GM23338 (cell line): ENCODE measurements around the gene SMAP2. TPM values are rescaled to one million over a fixed set of nuclear protein-coding genes. Genes with fewer than 3 reads are reported as not detected.

Experiments
- ATAC-seq: fragments of 200-7000 bp; cut with Tn5 transposase; 3 replicates; pipeline ENCODE4 v1.9.1; 2020
- DNase-seq: peaks from one replicate; pipeline ENCODE4 v3.0.0-alpha.2; 2015; ENCODE audit warnings: low spot score
- H2AFZ ChIP-seq: fragments of 200-600 bp; sonication (generic); 2 replicates; pipeline ENCODE4 v1.8.0; 2016; ENCODE audit warnings: antibody characterized with exemption, mild to moderate bottlenecking, moderate library complexity
- H3F3A ChIP-seq: fragments of 200-600 bp; sonication (generic); replicated peaks from 2 replicates; pipeline ENCODE4 v1.8.0; 2017; ENCODE audit warnings: antibody characterized with exemption, mixed run types, low read depth
- H3K27ac ChIP-seq: fragments of 200-600 bp; sonication (generic); 2 replicates; pipeline ENCODE4 v1.6.1; 2016; ENCODE audit warnings: low read depth
- H3K27me3 ChIP-seq: fragments of 200-600 bp; sonication (generic); 2 replicates; pipeline ENCODE4 v1.8.0; 2016; ENCODE audit warnings: mild to moderate bottlenecking, mixed run types, moderate library complexity; ENCODE audit not compliant: insufficient read depth
- H3K36me3 ChIP-seq: fragments of 200-600 bp; sonication (generic); 2 replicates; pipeline ENCODE4 v1.8.0; 2016; ENCODE audit warnings: mild to moderate bottlenecking; ENCODE audit not compliant: insufficient read depth
- H3K4me1 ChIP-seq: fragments of 200-600 bp; sonication (generic); 2 replicates; pipeline ENCODE4 v1.8.0; 2016; ENCODE audit warnings: mild to moderate bottlenecking, moderate library complexity; ENCODE audit not compliant: insufficient read depth
- H3K4me2 ChIP-seq: fragments of 200-600 bp; sonication (generic); 2 replicates; pipeline ENCODE4 v1.7.1; 2017; ENCODE audit warnings: mixed run types
- H3K4me3 ChIP-seq: fragments of 200-600 bp; sonication (generic); 2 replicates; pipeline ENCODE4 v1.6.1; 2016; ENCODE audit warnings: mixed run types
- H3K79me2 ChIP-seq: fragments of 200-600 bp; sonication (generic); replicated peaks from 2 replicates; pipeline ENCODE4 v1.8.0; 2017; ENCODE audit warnings: mild to moderate bottlenecking; ENCODE audit not compliant: insufficient read depth
- H3K9me2 ChIP-seq: fragments of 200-600 bp; sonication (generic); 2 replicates; pipeline ENCODE4 v1.8.0; 2017; ENCODE audit not compliant: insufficient read depth
- H4K20me1 ChIP-seq: fragments of 200-600 bp; sonication (generic); replicated peaks from 2 replicates; pipeline ENCODE4 v1.8.0; 2017; ENCODE audit warnings: mild to moderate bottlenecking; ENCODE audit not compliant: insufficient read depth
- H3K27ac Mint-ChIP-seq: 2 replicates; pipeline ENCODE4 v1.8.0; 2020; ENCODE audit warnings: inconsistent platforms, mild to moderate bottlenecking, moderate library complexity, mixed read lengths
- H3K27me3 Mint-ChIP-seq: 3 replicates; pipeline ENCODE4 v1.8.0; 2022; ENCODE audit warnings: low read depth, mild to moderate bottlenecking, moderate library complexity, mixed read lengths, inconsistent platforms; ENCODE audit not compliant: insufficient read depth, poor library complexity
- H3K36me3 Mint-ChIP-seq: 3 replicates; pipeline ENCODE4 v1.8.0; 2021; ENCODE audit warnings: low read depth, mild to moderate bottlenecking, inconsistent platforms, moderate library complexity, mixed read lengths
- H3K4me1 Mint-ChIP-seq: 3 replicates; pipeline ENCODE4 v1.8.0; 2020; ENCODE audit warnings: mild to moderate bottlenecking, inconsistent platforms, mixed read lengths
- H3K4me3 Mint-ChIP-seq: 3 replicates; pipeline ENCODE4 v1.8.0; 2021; ENCODE audit warnings: moderate library complexity, mild to moderate bottlenecking, inconsistent platforms, mixed read lengths
- H3K9me3 Mint-ChIP-seq: 3 replicates; pipeline ENCODE4 v1.8.0; 2020; ENCODE audit warnings: moderate library complexity, mild to moderate bottlenecking, inconsistent platforms, mixed read lengths
- CREB1 ChIP-seq: fragments of 250-450 bp; sonication (Bioruptor Pico); IDR thresholded peaks from 2 replicates; pipeline ENCODE4 v1.5.0; 2020; ENCODE audit warnings: low read depth, mild to moderate bottlenecking, moderate library complexity
- EZH2 ChIP-seq: fragments of 200-600 bp; sonication (generic); IDR thresholded peaks from one replicate; pipeline ENCODE4 v1.8.0; 2017; ENCODE audit warnings: antibody characterized with exemption, mild to moderate bottlenecking, low read depth; ENCODE audit not compliant: unreplicated experiment
- EZH2phosphoT487 ChIP-seq: fragments of 200-600 bp; sonication (generic); IDR thresholded peaks from one replicate; pipeline ENCODE4 v1.8.1; 2018; ENCODE audit warnings: antibody characterized with exemption; ENCODE audit not compliant: unreplicated experiment
- NANOG ChIP-seq: IDR thresholded peaks from 2 replicates; pipeline ENCODE4 v1.6.1; 2016; ENCODE audit warnings: antibody characterized with exemption, borderline replicate concordance
- POLR2AphosphoS5 ChIP-seq: IDR thresholded peaks from 2 replicates; pipeline ENCODE4 v1.6.1; 2016; ENCODE audit warnings: antibody characterized with exemption, low read depth
- ZNF114 ChIP-seq: fragments of 250-450 bp; sonication (Bioruptor Pico); IDR thresholded peaks from 2 replicates; pipeline ENCODE4 v1.5.0; 2020; ENCODE audit warnings: mild to moderate bottlenecking, moderate library complexity
- ZNF331 ChIP-seq: fragments of 250-450 bp; sonication (Bioruptor Pico); IDR thresholded peaks from 2 replicates; pipeline ENCODE4 v1.5.0; 2020; ENCODE audit warnings: low read depth, mild to moderate bottlenecking, moderate library complexity
- polyA plus RNA-seq: library from polyadenylated mRNA; unstranded; fragments of >200 nt; fragmentation: Nextera tagmentation; extraction: Ambion mirVana; gene quantifications from 2 replicates; pipeline ENCODE4 v1.2.1, GENCODE V29; 2016
- total RNA-seq: library from RNA; depleted of rRNA; stranded (reverse); fragments of >200 nt; shearing (Covaris generic); gene quantifications from 2 replicates; pipeline ENCODE4 v1.2.3, GENCODE V29; 2014
- TF ChIP-seq, protein P1 (sequence below): fragments of 250-450 bp; sonication (Bioruptor Pico); IDR thresholded peaks from 2 replicates; pipeline ENCODE4 v1.5.0; 2020; ENCODE audit warnings: mild to moderate bottlenecking, moderate library complexity

The SMAP2 gene
- total and polyA plus RNA-seq, 2 experiments from 2014 or later, result 2.9 to 4.8 TPM

DNA sequence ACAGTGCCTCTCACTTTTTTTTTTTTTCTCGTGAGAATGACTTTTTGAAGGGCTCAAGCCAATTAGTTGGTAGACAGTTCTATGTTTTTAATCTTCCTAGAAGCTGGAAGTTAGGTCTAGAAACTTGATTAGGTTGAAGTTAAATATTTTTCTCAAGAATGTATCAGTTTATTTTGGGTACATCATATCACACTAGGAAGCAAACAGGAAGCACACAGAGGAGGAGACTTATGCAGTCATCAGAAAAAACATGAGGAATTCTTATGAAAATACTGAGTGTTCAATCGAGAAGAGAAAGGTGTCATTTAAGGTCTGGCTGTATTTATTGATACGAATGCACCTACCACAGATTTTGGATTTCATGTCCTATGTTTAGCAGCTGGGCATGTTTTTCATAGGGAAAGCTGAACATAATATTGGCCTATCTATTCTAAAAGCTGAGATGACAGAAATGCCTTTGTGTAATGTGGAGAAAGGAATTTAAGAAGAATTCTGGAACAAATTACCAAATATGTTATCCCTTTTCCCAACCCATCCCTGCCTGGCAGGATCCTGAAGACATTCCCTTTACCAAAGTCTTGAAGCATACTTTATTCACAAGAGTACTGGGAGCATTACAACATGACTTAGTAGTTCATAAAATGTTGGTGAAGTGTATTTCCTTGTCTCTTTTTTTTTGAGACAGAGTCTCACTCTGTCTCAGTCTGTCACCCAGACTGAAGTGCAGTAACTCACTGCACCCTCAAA lies 59.3 kb downstream of the SMAP2 start:
- H2AFZ ChIP-seq, result no peak overlapping the region
- H4K20me1 ChIP-seq, result no peaks in the 10 kb centered on the region
- no peak overlapping the region for H3K4me3 ChIP-seq
- DNase-seq, result no peak
- no peak for TF ChIP-seq EZH2phosphoT487
- no peak for TF ChIP-seq ZNF331 (CRISPR knock-in tag)
- TF ChIP-seq, protein P1, sequence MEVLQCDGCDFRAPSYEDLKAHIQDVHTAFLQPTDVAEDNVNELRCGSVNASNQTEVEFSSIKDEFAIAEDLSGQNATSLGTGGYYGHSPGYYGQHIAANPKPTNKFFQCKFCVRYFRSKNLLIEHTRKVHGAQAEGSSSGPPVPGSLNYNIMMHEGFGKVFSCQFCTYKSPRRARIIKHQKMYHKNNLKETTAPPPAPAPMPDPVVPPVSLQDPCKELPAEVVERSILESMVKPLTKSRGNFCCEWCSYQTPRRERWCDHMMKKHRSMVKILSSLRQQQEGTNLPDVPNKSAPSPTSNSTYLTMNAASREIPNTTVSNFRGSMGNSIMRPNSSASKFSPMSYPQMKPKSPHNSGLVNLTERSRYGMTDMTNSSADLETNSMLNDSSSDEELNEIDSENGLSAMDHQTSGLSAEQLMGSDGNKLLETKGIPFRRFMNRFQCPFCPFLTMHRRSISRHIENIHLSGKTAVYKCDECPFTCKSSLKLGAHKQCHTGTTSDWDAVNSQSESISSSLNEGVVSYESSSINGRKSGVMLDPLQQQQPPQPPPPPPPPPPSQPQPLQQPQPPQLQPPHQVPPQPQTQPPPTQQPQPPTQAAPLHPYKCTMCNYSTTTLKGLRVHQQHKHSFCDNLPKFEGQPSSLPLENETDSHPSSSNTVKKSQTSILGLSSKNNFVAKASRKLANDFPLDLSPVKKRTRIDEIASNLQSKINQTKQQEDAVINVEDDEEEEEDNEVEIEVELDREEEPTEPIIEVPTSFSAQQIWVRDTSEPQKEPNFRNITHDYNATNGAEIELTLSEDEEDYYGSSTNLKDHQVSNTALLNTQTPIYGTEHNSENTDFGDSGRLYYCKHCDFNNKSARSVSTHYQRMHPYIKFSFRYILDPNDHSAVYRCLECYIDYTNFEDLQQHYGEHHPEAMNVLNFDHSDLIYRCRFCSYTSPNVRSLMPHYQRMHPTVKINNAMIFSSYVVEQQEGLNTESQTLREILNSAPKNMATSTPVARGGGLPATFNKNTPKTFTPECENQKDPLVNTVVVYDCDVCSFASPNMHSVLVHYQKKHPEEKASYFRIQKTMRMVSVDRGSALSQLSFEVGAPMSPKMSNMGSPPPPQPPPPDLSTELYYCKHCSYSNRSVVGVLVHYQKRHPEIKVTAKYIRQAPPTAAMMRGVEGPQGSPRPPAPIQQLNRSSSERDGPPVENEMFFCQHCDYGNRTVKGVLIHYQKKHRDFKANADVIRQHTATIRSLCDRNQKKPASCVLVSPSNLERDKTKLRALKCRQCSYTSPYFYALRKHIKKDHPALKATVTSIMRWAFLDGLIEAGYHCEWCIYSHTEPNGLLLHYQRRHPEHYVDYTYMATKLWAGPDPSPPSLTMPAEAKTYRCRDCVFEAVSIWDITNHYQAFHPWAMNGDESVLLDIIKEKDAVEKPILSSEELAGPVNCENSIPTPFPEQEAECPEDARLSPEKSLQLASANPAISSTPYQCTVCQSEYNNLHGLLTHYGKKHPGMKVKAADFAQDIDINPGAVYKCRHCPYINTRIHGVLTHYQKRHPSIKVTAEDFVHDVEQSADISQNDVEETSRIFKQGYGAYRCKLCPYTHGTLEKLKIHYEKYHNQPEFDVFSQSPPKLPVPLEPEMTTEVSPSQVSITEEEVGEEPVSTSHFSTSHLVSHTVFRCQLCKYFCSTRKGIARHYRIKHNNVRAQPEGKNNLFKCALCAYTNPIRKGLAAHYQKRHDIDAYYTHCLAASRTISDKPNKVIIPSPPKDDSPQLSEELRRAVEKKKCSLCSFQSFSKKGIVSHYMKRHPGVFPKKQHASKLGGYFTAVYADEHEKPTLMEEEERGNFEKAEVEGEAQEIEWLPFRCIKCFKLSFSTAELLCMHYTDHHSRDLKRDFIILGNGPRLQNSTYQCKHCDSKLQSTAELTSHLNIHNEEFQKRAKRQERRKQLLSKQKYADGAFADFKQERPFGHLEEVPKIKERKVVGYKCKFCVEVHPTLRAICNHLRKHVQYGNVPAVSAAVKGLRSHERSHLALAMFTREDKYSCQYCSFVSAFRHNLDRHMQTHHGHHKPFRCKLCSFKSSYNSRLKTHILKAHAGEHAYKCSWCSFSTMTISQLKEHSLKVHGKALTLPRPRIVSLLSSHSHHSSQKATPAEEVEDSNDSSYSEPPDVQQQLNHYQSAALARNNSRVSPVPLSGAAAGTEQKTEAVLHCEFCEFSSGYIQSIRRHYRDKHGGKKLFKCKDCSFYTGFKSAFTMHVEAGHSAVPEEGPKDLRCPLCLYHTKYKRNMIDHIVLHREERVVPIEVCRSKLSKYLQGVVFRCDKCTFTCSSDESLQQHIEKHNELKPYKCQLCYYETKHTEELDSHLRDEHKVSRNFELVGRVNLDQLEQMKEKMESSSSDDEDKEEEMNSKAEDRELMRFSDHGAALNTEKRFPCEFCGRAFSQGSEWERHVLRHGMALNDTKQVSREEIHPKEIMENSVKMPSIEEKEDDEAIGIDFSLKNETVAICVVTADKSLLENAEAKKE, result no peak
- TF ChIP-seq POLR2AphosphoS5, result no peak
- no peak for TF ChIP-seq EZH2
- Mint-ChIP-seq H3K4me1 (no peaks in the 10 kb centered on the region), H3K9me3 (no peaks in the 10 kb centered on the region), H3K27ac (no peak overlapping the region), H3K4me3 (no peak overlapping the region), H3K27me3 (peaks cover 3% of the 10 kb centered on the region), H3K36me3 (no peaks in the 10 kb centered on the region)
- no peak overlapping the region for H3K4me2 ChIP-seq
- ATAC-seq, result no peak
- H3K36me3 ChIP-seq, result no peaks in the 10 kb centered on the region
- H3K9me2 ChIP-seq, result no peaks in the 10 kb centered on the region
- H3K4me1 ChIP-seq, result no peaks in the 10 kb centered on the region
- no peaks in the 10 kb centered on the region for H3K27me3 ChIP-seq
- no peaks in the 10 kb centered on the region for H3K79me2 ChIP-seq
- H3F3A ChIP-seq, result no peaks in the 10 kb centered on the region
- no peak overlapping the region for H3K27ac ChIP-seq

DNA sequence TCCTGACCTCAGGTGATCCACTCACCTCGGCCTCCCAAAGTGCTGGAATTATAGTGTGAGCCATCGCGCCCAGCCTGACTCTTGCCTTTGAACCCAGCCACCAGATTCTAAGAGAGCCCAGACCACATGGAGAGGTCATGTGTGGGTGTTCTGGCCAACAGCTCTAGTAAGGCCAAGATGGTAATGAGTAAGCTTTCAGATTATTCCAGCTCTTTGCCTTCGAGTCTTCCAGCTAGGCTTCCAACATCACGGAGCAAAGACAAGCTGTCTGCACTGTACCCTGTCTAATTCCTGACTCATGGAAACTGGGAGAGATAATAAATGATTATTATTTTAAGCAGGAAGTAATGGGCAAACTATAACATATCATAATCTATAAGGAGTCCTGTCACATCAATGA lies 61.9 kb downstream of the SMAP2 start:
- DNase-seq, result no peak
- Histone ChIP-seq H4K20me1 (no peaks in the 10 kb centered on the region), H3K4me2 (no peak overlapping the region), H3K79me2 (no peaks in the 10 kb centered on the region), H3K36me3 (no peaks in the 10 kb centered on the region), H3K9me2 (no peaks in the 10 kb centered on the region), H3K4me1 (no peaks in the 10 kb centered on the region), H2AFZ (no peak overlapping the region), H3F3A (no peaks in the 10 kb centered on the region), H3K27ac (no peak overlapping the region), H3K4me3 (no peak overlapping the region), H3K27me3 (no peaks in the 10 kb centered on the region)
- no peaks in the 10 kb centered on the region for H3K27me3 Mint-ChIP-seq
- H3K36me3 Mint-ChIP-seq, result no peaks in the 10 kb centered on the region
- no peaks in the 10 kb centered on the region for H3K9me3 Mint-ChIP-seq
- H3K4me1 Mint-ChIP-seq, result no peaks in the 10 kb centered on the region
- ATAC-seq, result no peak
- no peak overlapping the region for H3K4me3 Mint-ChIP-seq
- H3K27ac Mint-ChIP-seq, result no peak overlapping the region
- TF ChIP-seq CREB1 (CRISPR knock-in tag), result no peak
- no peak for TF ChIP-seq NANOG
- no peak for TF ChIP-seq ZNF114
